Occipital lobe (tissue), 2 donors: Measurements from ENCODE around the gene FMNL1. TPM values are rescaled to one million over a fixed set of nuclear protein-coding genes. Genes with fewer than 3 reads are reported as not detected.

Experiments
- DNase-seq: peaks from one replicate; lab custom pipeline; 2025; lab: John Stamatoyannopoulos, UW
- total RNA-seq: library from RNA; depleted of rRNA; stranded (reverse); fragments of >200 nt; gene quantifications from one replicate; pipeline ENCODE4 v1.2.3, GENCODE V29; 2014

FMNL1 gene
- total RNA-seq, 1 donor from 2014 or later = 1.9 TPM

- DNase-seq = peak; percentile 59
These were observed 61.3 kb downstream of the FMNL1 start for GRCh38 chr17:45282683-45283644.

GRCh38 chr17:45283711-45284110 is 62.0 kb downstream of the FMNL1 start:
- DNase-seq = no peak

- DNase-seq = no peak
These were observed 62.8 kb downstream of the FMNL1 start for GRCh38 chr17:45284176-45285140.

- DNase-seq = no peak
These were observed 64.6 kb downstream of the FMNL1 start for GRCh38 chr17:45286286-45286685.

GRCh38 chr17:45287526-45288500 is 66.1 kb downstream of the FMNL1 start:
- DNase-seq = no peak

GRCh38 chr17:45288825-45289224 is 67.1 kb downstream of the FMNL1 start:
- peak; percentile 32 for DNase-seq

GRCh38 chr17:45289301-45290268 is 67.9 kb downstream of the FMNL1 start:
- DNase-seq = no peak

GRCh38 chr17:45290269-45290765 is 68.6 kb downstream of the FMNL1 start:
- no peak for DNase-seq

- DNase-seq = no peak
These were observed 69.6 kb downstream of the FMNL1 start for GRCh38 chr17:45291171-45291805.

GRCh38 chr17:45292696-45293412 is 71.2 kb downstream of the FMNL1 start:
- DNase-seq = no peak

- peak; percentile 65 for DNase-seq
These were observed 71.9 kb downstream of the FMNL1 start for GRCh38 chr17:45293413-45294211.

GRCh38 chr17:45294506-45294905 is 72.8 kb downstream of the FMNL1 start:
- DNase-seq = no peak

- no peak for DNase-seq
These were observed 74.5 kb downstream of the FMNL1 start for GRCh38 chr17:45296003-45296832.

- DNase-seq = no peak
These were observed 75.1 kb downstream of the FMNL1 start for GRCh38 chr17:45296833-45297124.
